ENCODE data around the gene KCND2. TPM values are rescaled to one million over a fixed set of nuclear protein-coding genes. Genes with fewer than 3 reads are reported as not detected.

KCND2 gene
- polyA plus RNA-seq, 1 of the 3 experiments (the other 2 are of a cell fraction) = not detected

- TF ChIP-seq RCOR1 (IDR thresholded peaks at IDR 0.05; ENCODE audit: low read length) = no peak
- no peak for TF ChIP-seq MXI1 (IDR thresholded peaks at IDR 0.05; ENCODE audit: low read depth, low read length)
- TF ChIP-seq EP300 (IDR thresholded peaks at IDR 0.05; ENCODE audit: borderline replicate concordance in 1 of 2, low read depth in 1 of 2, low read length in 1 of 2) = no peak
- TF ChIP-seq SIN3A (IDR thresholded peaks at IDR 0.05; ENCODE audit: borderline replicate concordance, low read depth, low read length) = no peak
- no peak for TF ChIP-seq SMC3 (IDR thresholded peaks at IDR 0.05; ENCODE audit: low read depth, low read length)
- no peak for TF ChIP-seq REST (IDR thresholded peaks at IDR 0.05; ENCODE audit: low read depth, low read length)
- TF ChIP-seq, protein P1, sequence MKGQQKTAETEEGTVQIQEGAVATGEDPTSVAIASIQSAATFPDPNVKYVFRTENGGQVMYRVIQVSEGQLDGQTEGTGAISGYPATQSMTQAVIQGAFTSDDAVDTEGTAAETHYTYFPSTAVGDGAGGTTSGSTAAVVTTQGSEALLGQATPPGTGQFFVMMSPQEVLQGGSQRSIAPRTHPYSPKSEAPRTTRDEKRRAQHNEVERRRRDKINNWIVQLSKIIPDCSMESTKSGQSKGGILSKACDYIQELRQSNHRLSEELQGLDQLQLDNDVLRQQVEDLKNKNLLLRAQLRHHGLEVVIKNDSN (IDR thresholded peaks at IDR 0.05; ENCODE audit: borderline replicate concordance, low read depth) = no peak
- TF ChIP-seq, protein P2, sequence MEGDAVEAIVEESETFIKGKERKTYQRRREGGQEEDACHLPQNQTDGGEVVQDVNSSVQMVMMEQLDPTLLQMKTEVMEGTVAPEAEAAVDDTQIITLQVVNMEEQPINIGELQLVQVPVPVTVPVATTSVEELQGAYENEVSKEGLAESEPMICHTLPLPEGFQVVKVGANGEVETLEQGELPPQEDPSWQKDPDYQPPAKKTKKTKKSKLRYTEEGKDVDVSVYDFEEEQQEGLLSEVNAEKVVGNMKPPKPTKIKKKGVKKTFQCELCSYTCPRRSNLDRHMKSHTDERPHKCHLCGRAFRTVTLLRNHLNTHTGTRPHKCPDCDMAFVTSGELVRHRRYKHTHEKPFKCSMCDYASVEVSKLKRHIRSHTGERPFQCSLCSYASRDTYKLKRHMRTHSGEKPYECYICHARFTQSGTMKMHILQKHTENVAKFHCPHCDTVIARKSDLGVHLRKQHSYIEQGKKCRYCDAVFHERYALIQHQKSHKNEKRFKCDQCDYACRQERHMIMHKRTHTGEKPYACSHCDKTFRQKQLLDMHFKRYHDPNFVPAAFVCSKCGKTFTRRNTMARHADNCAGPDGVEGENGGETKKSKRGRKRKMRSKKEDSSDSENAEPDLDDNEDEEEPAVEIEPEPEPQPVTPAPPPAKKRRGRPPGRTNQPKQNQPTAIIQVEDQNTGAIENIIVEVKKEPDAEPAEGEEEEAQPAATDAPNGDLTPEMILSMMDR (IDR thresholded peaks at IDR 0.05) = no peak
- TF ChIP-seq YY1 (IDR thresholded peaks at IDR 0.05; ENCODE audit: low read depth) = no peak
- TF ChIP-seq ZBTB33 (IDR thresholded peaks at IDR 0.05; ENCODE audit: borderline replicate concordance, low read depth) = no peak
- TF ChIP-seq NFIC (IDR thresholded peaks at IDR 0.05; ENCODE audit: borderline replicate concordance) = no peak
- TF ChIP-seq FOXJ3 (CRISPR knock-in tag; IDR thresholded peaks at IDR 0.05) = no peak
- no peak for TF ChIP-seq MEF2A (IDR thresholded peaks at IDR 0.05; ENCODE audit: borderline replicate concordance, low read depth)
- Histone ChIP-seq H3K36me3 (replicated peaks in 1 of 2; ENCODE audit: control insufficient read depth in 1 of 2, insufficient read depth in 2 of 2, low read length in 1 of 2) (no peaks in the 10 kb centered on the region), H2AFZ (ENCODE audit: low read depth) (no peak overlapping the region), H4K20me1 (ENCODE audit: insufficient read depth) (no peaks in the 10 kb centered on the region), H3K9me3 (no peaks in the 10 kb centered on the region), H3K27ac (ENCODE audit: low read depth in 2 of 2, low read length in 1 of 2) (no peak overlapping the region), H3K4me2 (no peak overlapping the region), H3K9me2 (peaks cover 4% of the 10 kb centered on the region), H3K79me2 (ENCODE audit: insufficient read depth) (no peaks in the 10 kb centered on the region), H3K4me1 (ENCODE audit: control insufficient read depth in 1 of 2, insufficient read depth in 2 of 2, low read depth in 1 of 2, low read length in 1 of 2) (no peaks in the 10 kb centered on the region), H3K27me3 (ENCODE audit: insufficient read depth) (no peaks in the 10 kb centered on the region), H3F3A (replicated peaks; ENCODE audit: insufficient read depth) (peaks cover 4% of the 10 kb centered on the region), H3K4me3 (ENCODE audit: low read depth in 2 of 2, low read length in 1 of 2) (no peak overlapping the region), H3K9ac (no peak overlapping the region)
- POLR2A ChIA-PET = no interaction called here
- DNase-seq = no peak
- CTCF ChIA-PET = interaction anchor here (0.6 kb wide), 1 partner anchor 988 kb away, joined by 3 read pairs; no protein-coding TSS in a partner anchor
Measured at GRCh38 chr7:120256344-120257070, 16.5 kb upstream of the KCND2 start.
